B cell (primary cell): ENCODE data around the gene FOXM1.

Experiments
- EZH2 ChIP-seq: IDR thresholded peaks from 2 replicates; pipeline ENCODE4 v1.6.1; 2012; ENCODE audit warnings: borderline replicate concordance, low read depth, mild to moderate bottlenecking, moderate library complexity, low read length; ENCODE audit not compliant: insufficient read depth, poor library complexity, severe bottlenecking
- TF ChIP-seq, protein P1 (sequence below): fragments of 200-600 bp; IDR thresholded peaks from one replicate; pipeline ENCODE4 v1.8.0; 2022; ENCODE audit warnings: antibody characterized with exemption, mild to moderate bottlenecking

DNA sequence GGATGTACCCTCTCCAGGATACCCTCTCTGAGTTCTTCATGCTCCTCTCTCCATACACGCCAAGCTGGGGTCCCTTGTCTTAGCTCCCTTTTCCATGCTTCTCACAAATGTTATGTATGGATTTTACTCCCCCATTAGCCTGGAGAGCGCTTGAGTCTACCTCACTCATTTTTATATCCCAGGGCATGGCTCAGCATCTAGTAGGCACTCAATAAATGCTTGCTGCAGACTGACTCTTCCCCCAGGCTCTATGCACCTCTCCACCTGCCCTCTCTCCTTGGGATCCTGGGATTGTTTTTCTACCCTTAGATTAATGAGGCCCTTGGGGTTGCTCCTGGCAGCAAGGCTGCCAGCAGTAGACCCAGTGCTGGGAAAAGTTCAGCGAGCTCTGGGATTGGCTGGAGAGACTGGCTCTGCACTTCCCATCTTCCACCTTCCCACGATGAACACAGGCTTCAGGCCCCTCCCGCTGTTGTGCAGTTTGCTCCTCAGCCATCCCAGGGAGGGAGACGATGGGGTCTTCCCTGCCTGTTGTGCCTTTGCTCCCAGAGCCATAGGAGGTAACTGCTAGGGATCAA is 44.3 kb downstream of the FOXM1 start:
- TF ChIP-seq, protein P1, sequence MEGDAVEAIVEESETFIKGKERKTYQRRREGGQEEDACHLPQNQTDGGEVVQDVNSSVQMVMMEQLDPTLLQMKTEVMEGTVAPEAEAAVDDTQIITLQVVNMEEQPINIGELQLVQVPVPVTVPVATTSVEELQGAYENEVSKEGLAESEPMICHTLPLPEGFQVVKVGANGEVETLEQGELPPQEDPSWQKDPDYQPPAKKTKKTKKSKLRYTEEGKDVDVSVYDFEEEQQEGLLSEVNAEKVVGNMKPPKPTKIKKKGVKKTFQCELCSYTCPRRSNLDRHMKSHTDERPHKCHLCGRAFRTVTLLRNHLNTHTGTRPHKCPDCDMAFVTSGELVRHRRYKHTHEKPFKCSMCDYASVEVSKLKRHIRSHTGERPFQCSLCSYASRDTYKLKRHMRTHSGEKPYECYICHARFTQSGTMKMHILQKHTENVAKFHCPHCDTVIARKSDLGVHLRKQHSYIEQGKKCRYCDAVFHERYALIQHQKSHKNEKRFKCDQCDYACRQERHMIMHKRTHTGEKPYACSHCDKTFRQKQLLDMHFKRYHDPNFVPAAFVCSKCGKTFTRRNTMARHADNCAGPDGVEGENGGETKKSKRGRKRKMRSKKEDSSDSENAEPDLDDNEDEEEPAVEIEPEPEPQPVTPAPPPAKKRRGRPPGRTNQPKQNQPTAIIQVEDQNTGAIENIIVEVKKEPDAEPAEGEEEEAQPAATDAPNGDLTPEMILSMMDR = no peak
- TF ChIP-seq EZH2 = no peak
